Stimulated activated CD4-positive, alpha-beta T cell treated with anti-CD3 and anti-CD28 coated beads, Interleukin-2, amount 100 ng/mL, for 48 hours (primary cell): ENCODE data around the gene ACSL3.
A peak's percentile ranks its signal among the peaks of the same experiment; 100 is the strongest.
"Not testable (repeated sequence)": the region's sequence is repeated elsewhere in the genome, so short reads cannot be mapped to it uniquely, and the experiment has no call there.

Experiments used
- DNase-seq, 2 donors: peaks; one replicate each; pipeline ENCODE4 v3.0.0-alpha.2; 2020

ACSL3 gene

GRCh38 chr2:222860740-222861410 lies at the start of gene ACSL3:
TSS of gene ACSL3 (plus strand) at chr2:222861036. CDS start at chr2:222908773, 47,737 bp downstream.
- DNase-seq = peak; percentile 91 to 92

GRCh38 chr2:222811828-222812227 lies 49.0 kb upstream of the ACSL3 start:
- no peak for DNase-seq

- peak in 1 of 2 donors; percentile 16 for DNase-seq
Observed at GRCh38 chr2:222813177-222813843, 47.5 kb upstream of the ACSL3 start.

- DNase-seq = no peak
Observed at GRCh38 chr2:222819722-222820333, 41.0 kb upstream of the ACSL3 start.

- no peak for DNase-seq
Observed at GRCh38 chr2:222823183-222823930, 37.5 kb upstream of the ACSL3 start.

- DNase-seq = no peak
Observed at GRCh38 chr2:222825031-222825430, 35.8 kb upstream of the ACSL3 start.

GRCh38 chr2:222827417-222827816 lies 33.4 kb upstream of the ACSL3 start:
- no peak for DNase-seq

- DNase-seq = no peak
Observed at GRCh38 chr2:222828572-222828971, 32.3 kb upstream of the ACSL3 start.

- DNase-seq = no peak
Observed at GRCh38 chr2:222830164-222830563, 30.7 kb upstream of the ACSL3 start.

- no peak for DNase-seq
Observed at GRCh38 chr2:222833410-222833809, 27.4 kb upstream of the ACSL3 start.

GRCh38 chr2:222835143-222835822 lies 25.6 kb upstream of the ACSL3 start:
- DNase-seq = no peak

GRCh38 chr2:222835823-222836151 lies 25.0 kb upstream of the ACSL3 start:
- DNase-seq = no peak

GRCh38 chr2:222837643-222838056 lies 23.2 kb upstream of the ACSL3 start:
- no peak for DNase-seq

- DNase-seq = no peak
Observed at GRCh38 chr2:222840060-222840802, 20.6 kb upstream of the ACSL3 start.

GRCh38 chr2:222842491-222843174 lies 18.2 kb upstream of the ACSL3 start:
- DNase-seq = no peak

GRCh38 chr2:222844323-222844722 lies 16.5 kb upstream of the ACSL3 start:
- DNase-seq = no peak

- DNase-seq = not testable (repeated sequence)
Observed at GRCh38 chr2:222845314-222845713, 15.5 kb upstream of the ACSL3 start.

GRCh38 chr2:222846003-222846402 lies 14.8 kb upstream of the ACSL3 start:
- no peak for DNase-seq

GRCh38 chr2:222848031-222848430 lies 12.8 kb upstream of the ACSL3 start:
- not testable (repeated sequence) for DNase-seq

GRCh38 chr2:222848862-222849261 lies 12.0 kb upstream of the ACSL3 start:
- DNase-seq = no peak

GRCh38 chr2:222851956-222852617 lies 8.7 kb upstream of the ACSL3 start:
- no peak for DNase-seq
